Measurements from ENCODE around the gene UBE2H.

Gene UBE2H

DNA sequence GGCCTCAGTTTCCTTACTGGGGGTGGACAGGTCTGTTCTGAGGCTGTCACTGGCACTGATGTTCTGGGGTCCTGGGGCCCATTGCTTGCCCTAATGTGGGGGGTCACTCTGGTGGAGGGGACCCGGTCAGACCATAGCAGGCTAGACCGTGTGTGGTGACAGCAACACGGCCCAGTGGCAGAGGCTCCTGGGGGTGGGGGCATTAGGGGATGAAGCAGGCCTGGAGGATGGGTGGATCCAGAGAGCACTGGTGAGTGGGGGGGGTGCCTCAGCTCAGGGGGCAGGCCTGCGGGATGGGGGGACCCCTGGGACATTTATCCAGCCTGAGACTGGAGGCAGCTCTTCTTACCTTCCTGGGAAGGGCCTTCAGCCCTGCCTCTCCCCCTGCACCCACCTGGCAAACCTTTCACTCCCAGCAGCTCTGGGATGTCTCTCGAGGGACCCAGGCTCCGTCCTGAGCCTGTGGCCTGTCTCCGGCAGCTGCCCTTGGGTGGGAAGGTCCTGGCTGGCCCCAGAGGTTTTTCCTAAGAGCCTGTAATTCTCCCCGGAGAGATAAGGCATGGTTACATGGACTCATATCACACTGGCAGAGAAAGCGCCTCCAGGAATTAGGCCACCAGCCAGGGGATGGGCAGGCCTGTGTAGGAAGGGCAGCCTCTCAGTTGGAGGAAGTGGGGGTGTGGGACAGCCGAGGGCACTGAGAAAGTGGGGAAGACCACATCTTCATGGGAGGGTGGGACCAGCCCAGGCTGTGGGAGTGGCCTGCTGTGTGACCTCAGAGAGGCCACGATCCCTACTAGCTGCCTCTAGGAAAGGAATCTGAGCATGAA lies 147.7 kb downstream of the UBE2H start:
- H3K4me2 ChIP-seq (ENCODE audit: low read depth, low read length), result no peak overlapping the region
- no peaks in the 10 kb centered on the region for H3K4me1 ChIP-seq (ENCODE audit: low read length)
- no peaks in the 10 kb centered on the region for H3K9me3 ChIP-seq (replicated peaks; ENCODE audit: insufficient read depth, low read length)
- no peak for TF ChIP-seq EZH2 (optimal IDR thresholded peaks at IDR 0.05; ENCODE audit: low read depth, low read length)
- TF ChIP-seq, protein P1, sequence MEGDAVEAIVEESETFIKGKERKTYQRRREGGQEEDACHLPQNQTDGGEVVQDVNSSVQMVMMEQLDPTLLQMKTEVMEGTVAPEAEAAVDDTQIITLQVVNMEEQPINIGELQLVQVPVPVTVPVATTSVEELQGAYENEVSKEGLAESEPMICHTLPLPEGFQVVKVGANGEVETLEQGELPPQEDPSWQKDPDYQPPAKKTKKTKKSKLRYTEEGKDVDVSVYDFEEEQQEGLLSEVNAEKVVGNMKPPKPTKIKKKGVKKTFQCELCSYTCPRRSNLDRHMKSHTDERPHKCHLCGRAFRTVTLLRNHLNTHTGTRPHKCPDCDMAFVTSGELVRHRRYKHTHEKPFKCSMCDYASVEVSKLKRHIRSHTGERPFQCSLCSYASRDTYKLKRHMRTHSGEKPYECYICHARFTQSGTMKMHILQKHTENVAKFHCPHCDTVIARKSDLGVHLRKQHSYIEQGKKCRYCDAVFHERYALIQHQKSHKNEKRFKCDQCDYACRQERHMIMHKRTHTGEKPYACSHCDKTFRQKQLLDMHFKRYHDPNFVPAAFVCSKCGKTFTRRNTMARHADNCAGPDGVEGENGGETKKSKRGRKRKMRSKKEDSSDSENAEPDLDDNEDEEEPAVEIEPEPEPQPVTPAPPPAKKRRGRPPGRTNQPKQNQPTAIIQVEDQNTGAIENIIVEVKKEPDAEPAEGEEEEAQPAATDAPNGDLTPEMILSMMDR (IDR thresholded peaks at IDR 0.05; ENCODE audit: low read length), result no peak
- no peak for TF ChIP-seq EZH2phosphoT487 (IDR thresholded peaks at IDR 0.05; ENCODE audit: low read length)
- no peak for DNase-seq
- no peaks in the 10 kb centered on the region for H3K36me3 ChIP-seq (replicated peaks; ENCODE audit: insufficient read depth, low read length)
- no peaks in the 10 kb centered on the region for H3K27me3 ChIP-seq (replicated peaks; ENCODE audit: insufficient read depth, low read length)
- no peaks in the 10 kb centered on the region for H4K20me1 ChIP-seq (ENCODE audit: insufficient read depth, low read length)
- H3K27ac ChIP-seq (ENCODE audit: low read length), result no peak overlapping the region
- H3K9ac ChIP-seq (ENCODE audit: low read length), result no peak overlapping the region
- H3K4me3 ChIP-seq (ENCODE audit: low read length), result no peak overlapping the region
- H2AFZ ChIP-seq (ENCODE audit: low read length), result no peak overlapping the region
- H3F3A ChIP-seq (ENCODE audit: insufficient read depth, low read length), result no peaks in the 10 kb centered on the region
- no peaks in the 10 kb centered on the region for H3K9me2 ChIP-seq (replicated peaks; ENCODE audit: insufficient read depth, low read length)
- H3K79me2 ChIP-seq (ENCODE audit: low read length), result no peaks in the 10 kb centered on the region

DNA sequence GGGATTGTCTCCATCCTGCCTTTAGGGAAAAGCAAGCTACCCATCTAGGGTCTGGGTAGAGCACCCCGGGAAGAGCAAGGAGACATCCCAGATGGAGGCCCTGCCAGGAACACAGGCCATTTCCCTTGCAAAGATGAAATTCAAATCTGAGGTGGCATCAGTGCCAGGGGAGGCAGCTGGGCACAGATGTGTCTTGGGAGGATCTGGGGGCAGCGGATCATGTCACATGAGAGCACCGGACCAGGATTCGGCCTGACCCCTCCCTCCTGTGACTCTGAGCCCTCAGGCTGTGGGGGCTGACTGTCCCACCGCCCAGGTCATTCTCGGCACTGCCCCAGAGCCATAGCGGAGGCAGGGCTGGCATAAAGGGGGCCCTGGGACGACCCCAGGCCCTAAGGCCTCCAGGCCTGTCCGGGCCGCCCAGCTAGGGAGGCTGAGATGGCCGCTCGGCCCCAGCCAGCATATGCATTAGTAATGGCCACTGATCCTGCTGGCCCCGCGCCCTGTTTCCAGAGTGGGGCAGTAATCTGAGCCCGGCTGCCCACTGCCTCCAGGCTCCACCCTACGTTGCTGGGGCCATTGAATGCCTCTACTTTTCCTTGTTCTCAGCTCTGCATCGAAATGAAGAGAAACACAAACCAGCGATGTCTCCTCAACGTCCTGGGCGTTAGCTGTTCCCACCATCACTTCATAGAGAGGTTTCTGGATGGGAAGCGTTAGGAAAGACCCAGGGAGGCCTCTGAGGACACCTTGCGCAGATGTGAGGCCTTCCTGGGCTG lies 148.5 kb downstream of the UBE2H start:
- no peaks in the 10 kb centered on the region for H3F3A ChIP-seq (ENCODE audit: insufficient read depth, low read length)
- DNase-seq, result no peak
- H3K4me3 ChIP-seq (ENCODE audit: low read length), result no peak overlapping the region
- TF ChIP-seq EZH2 (optimal IDR thresholded peaks at IDR 0.05; ENCODE audit: low read depth, low read length) (no peak), EZH2phosphoT487 (IDR thresholded peaks at IDR 0.05; ENCODE audit: low read length) (no peak)
- TF ChIP-seq, protein P1 (IDR thresholded peaks at IDR 0.05; ENCODE audit: low read length), result no peak
- H3K4me2 ChIP-seq (ENCODE audit: low read depth, low read length), result no peak overlapping the region
- H2AFZ ChIP-seq (ENCODE audit: low read length), result no peak overlapping the region
- no peaks in the 10 kb centered on the region for H3K79me2 ChIP-seq (ENCODE audit: low read length)
- no peaks in the 10 kb centered on the region for H3K36me3 ChIP-seq (replicated peaks; ENCODE audit: insufficient read depth, low read length)
- H3K9ac ChIP-seq (ENCODE audit: low read length), result no peak overlapping the region
- H3K27me3 ChIP-seq (replicated peaks; ENCODE audit: insufficient read depth, low read length), result no peaks in the 10 kb centered on the region
- no peaks in the 10 kb centered on the region for H3K9me2 ChIP-seq (replicated peaks; ENCODE audit: insufficient read depth, low read length)
- no peaks in the 10 kb centered on the region for H3K9me3 ChIP-seq (replicated peaks; ENCODE audit: insufficient read depth, low read length)
- H3K4me1 ChIP-seq (ENCODE audit: low read length), result no peaks in the 10 kb centered on the region
- no peaks in the 10 kb centered on the region for H4K20me1 ChIP-seq (ENCODE audit: insufficient read depth, low read length)
- no peak overlapping the region for H3K27ac ChIP-seq (ENCODE audit: low read length)

DNA sequence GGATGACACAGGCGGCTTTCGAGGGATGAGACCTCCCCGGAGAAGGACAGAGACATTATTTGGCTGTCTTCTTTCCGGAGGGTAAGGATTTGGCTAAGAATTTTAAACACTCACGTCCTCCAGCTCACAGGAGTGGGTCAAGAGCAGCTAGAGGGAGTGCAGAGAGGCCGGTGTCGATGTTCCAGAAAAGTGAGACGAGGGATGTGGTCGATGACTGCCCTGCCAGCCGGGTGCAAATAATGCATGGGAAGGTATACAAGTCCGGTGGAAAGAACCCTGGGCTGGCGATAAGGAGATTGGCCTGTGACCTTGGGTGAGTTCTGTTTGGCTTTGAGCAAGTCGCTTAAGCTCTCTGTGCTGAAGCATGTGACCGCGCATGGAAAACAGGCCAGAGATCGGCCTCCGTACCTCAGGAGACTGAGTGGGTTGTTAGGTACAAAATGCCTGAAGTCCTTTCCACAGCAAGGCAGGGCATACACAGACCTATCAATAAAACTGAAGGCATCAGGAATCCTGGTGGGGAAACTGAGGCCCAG lies 149.1 kb downstream of the UBE2H start:
- H3K4me3 ChIP-seq (ENCODE audit: low read length), result no peak overlapping the region
- H3K9ac ChIP-seq (ENCODE audit: low read length), result no peak overlapping the region
- no peaks in the 10 kb centered on the region for H3K27me3 ChIP-seq (replicated peaks; ENCODE audit: insufficient read depth, low read length)
- H4K20me1 ChIP-seq (ENCODE audit: insufficient read depth, low read length), result no peaks in the 10 kb centered on the region
- no peak for DNase-seq
- H3K79me2 ChIP-seq (ENCODE audit: low read length), result no peaks in the 10 kb centered on the region
- H3K4me2 ChIP-seq (ENCODE audit: low read depth, low read length), result no peak overlapping the region
- no peak for TF ChIP-seq EZH2phosphoT487 (IDR thresholded peaks at IDR 0.05; ENCODE audit: low read length)
- TF ChIP-seq, protein P1 (IDR thresholded peaks at IDR 0.05; ENCODE audit: low read length), result no peak
- no peak for TF ChIP-seq EZH2 (optimal IDR thresholded peaks at IDR 0.05; ENCODE audit: low read depth, low read length)
- no peaks in the 10 kb centered on the region for H3K36me3 ChIP-seq (replicated peaks; ENCODE audit: insufficient read depth, low read length)
- no peaks in the 10 kb centered on the region for H3F3A ChIP-seq (ENCODE audit: insufficient read depth, low read length)
- H3K9me3 ChIP-seq (replicated peaks; ENCODE audit: insufficient read depth, low read length), result no peaks in the 10 kb centered on the region
- H2AFZ ChIP-seq (ENCODE audit: low read length), result no peak overlapping the region
- H3K9me2 ChIP-seq (replicated peaks; ENCODE audit: insufficient read depth, low read length), result no peaks in the 10 kb centered on the region
- H3K4me1 ChIP-seq (ENCODE audit: low read length), result no peaks in the 10 kb centered on the region
- no peak overlapping the region for H3K27ac ChIP-seq (ENCODE audit: low read length)

Data from MM.1S (cell line).